ENCODE results near the gene ZNF775. TPM values are rescaled to one million over a fixed set of nuclear protein-coding genes. Genes with fewer than 3 reads are reported as not detected.
A peak's percentile ranks its signal among the peaks of the same experiment; 100 is the strongest.

Gene ZNF775
- total and polyA plus RNA-seq, 2 of the 13 experiments (the other 11 are each of a cell fraction or from before 2014, with no cell fraction given) = 3.1 to 3.2 TPM

DNA sequence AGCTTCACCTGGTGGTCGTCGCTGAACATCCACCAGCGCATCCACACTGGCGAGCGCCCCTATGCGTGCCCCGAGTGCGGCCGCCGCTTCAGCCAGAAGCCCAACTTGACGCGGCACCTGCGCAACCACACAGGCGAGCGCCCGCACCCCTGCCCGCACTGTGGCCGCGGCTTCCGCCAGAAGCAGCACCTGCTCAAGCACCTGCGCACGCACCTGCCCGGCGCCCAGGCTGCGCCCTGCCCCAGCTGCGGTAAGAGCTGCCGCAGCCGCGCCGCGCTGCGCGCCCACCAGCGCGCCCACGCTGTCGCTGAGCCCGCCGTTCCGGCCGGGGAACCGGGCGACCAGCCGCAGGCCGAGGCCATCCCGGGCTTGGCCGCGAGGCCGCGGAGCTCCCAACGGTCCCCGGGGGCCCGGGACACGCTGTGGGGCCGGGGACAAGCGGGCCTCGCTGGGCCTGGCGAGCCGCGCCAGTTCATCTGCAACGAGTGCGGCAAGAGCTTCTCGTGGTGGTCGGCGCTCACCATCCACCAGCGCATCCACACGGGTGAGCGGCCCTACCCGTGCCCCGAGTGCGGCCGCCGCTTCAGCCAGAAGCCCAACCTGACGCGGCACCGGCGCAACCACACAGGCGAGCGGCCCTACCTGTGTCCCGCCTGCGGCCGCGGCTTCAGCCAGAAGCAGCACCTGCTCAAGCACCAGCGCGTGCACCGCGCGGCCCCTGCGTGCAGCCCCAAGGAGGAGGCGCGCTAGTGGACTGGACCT lies 18.4 kb downstream of the ZNF775 start:
- intact Hi-C loops (cut with micrococcal nuclease; ENCODE audit: unreplicated experiment) (no loop called here), in situ Hi-C loops (cut with HindIII; ENCODE audit: extremely low pct_ligation_motif_present, low pct_unique_long_range_greater_than_20kb) (no loop called here)
- peaks cover 2 to 15% of the 10 kb centered on the region in 2 experiments; a peak in 2 of 5 replicates for H3K36me3 ChIP-seq (replicated peaks in 1 of 2; ENCODE audit: control insufficient read depth in 1 of 2, insufficient read depth in 2 of 2, low read length in 2 of 2)
- no peaks in the 10 kb centered on the region for H3K9me3 ChIP-seq (ENCODE audit: low read length)
- no TSS peak for BruUV-seq (replicated peaks)
- ChIA-PET POLR2A (no interaction called here), CTCF (ENCODE audit: low intra/inter-chr PET ratio, low total read pairs) (no interaction called here)
- H3K9ac ChIP-seq (ENCODE audit: insufficient read depth, low read depth, low read length) = no peak overlapping the region
- H3K4me2 ChIP-seq (ENCODE audit: low read depth, low read length) = no peak overlapping the region
- FAIRE-seq (no peak), DNase-seq (ENCODE audit: low spot score) (no peak), ATAC-seq (no peak)
- H3K4me1 ChIP-seq (ENCODE audit: insufficient read depth, low read length) = peaks cover 30% of the 10 kb centered on the region
- H3K27me3 ChIP-seq (ENCODE audit: control insufficient read depth in 1 of 2, insufficient read depth in 2 of 2, low read length in 2 of 2) = no peaks in the 10 kb centered on the region
- no peak for TF ChIP-seq FIP1L1 (IDR thresholded peaks at IDR 0.05; ENCODE audit: borderline replicate concordance, insufficient read depth, low read depth, low read length)
- TF ChIP-seq ZNF878 (CRISPR knock-in tag; IDR thresholded peaks at IDR 0.05) = no peak
- TF ChIP-seq ZBTB39 (CRISPR knock-in tag; IDR thresholded peaks at IDR 0.05) = no peak
- TF ChIP-seq AGO2 (optimal IDR thresholded peaks at IDR 0.05; ENCODE audit: low read depth, low read length) = peak; percentile 10
- H3K4me3 ChIP-seq (replicated peaks in 1 of 3; ENCODE audit: insufficient read depth in 1 of 3, low read depth in 2 of 3, low read length in 3 of 3) = no peak overlapping the region
- no peak overlapping the region for H3K27ac ChIP-seq (ENCODE audit: extremely low read length, insufficient read depth, low read length)
- H3K79me2 ChIP-seq (ENCODE audit: insufficient read depth, low read length) = no peaks in the 10 kb centered on the region
- no peaks in the 10 kb centered on the region for H4K20me1 ChIP-seq (ENCODE audit: insufficient read depth, low read length)
- WGBS (ENCODE audit: low lambda C conversion rate) = 99% methylated on average over 69 of the region's 91 CpGs
- H2AFZ ChIP-seq (ENCODE audit: low read length) = no peak overlapping the region
